ENCODE results near the gene HCRTR1.

DNA sequence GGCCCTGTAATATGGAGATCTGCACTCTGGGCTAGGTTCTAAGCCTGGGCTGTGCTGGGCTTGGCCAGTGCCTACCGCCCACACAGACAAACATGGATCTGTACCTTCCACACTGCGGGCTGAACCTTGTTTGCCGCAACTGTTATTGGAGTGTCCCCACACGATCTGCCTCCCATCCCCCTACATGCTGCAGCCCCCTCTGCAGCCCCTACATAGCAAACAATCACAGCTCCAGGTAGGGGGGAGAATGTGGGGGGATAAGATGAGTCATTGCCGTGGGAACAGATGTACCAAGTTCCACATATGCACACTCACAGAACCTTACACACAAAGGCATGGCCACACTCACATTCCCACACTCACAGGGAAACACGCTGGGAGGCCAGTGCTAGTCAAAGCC lies 2.1 kb upstream of the HCRTR1 start:
- TF ChIP-seq POLR2A (IDR thresholded peaks at IDR 0.05) = no peak
- TF ChIP-seq, protein P1, sequence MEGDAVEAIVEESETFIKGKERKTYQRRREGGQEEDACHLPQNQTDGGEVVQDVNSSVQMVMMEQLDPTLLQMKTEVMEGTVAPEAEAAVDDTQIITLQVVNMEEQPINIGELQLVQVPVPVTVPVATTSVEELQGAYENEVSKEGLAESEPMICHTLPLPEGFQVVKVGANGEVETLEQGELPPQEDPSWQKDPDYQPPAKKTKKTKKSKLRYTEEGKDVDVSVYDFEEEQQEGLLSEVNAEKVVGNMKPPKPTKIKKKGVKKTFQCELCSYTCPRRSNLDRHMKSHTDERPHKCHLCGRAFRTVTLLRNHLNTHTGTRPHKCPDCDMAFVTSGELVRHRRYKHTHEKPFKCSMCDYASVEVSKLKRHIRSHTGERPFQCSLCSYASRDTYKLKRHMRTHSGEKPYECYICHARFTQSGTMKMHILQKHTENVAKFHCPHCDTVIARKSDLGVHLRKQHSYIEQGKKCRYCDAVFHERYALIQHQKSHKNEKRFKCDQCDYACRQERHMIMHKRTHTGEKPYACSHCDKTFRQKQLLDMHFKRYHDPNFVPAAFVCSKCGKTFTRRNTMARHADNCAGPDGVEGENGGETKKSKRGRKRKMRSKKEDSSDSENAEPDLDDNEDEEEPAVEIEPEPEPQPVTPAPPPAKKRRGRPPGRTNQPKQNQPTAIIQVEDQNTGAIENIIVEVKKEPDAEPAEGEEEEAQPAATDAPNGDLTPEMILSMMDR (IDR thresholded peaks at IDR 0.05 in 4 of 5, conservative IDR thresholded peaks at IDR 0.05 in 1 of 5) = no peak
